HEK293T (cell line): Measurements from ENCODE around the gene FRMD8.

Experiments
- BHLHE40 ChIP-seq: fragments of 450-650 bp; IDR thresholded peaks from 2 replicates; pipeline ENCODE4 v1.6.1; 2016; ENCODE audit warnings: mild to moderate bottlenecking, moderate library complexity, borderline replicate concordance
- FOXA1 ChIP-seq: fragments of 450-650 bp; IDR thresholded peaks from 2 replicates; pipeline ENCODE4 v1.6.1; 2016; ENCODE audit warnings: mild to moderate bottlenecking
- FOXK2 ChIP-seq: fragments of 450-650 bp; IDR thresholded peaks from 2 replicates; pipeline ENCODE4 v1.6.1; 2016; ENCODE audit warnings: mild to moderate bottlenecking
- FOXM1 ChIP-seq: fragments of 450-650 bp; IDR thresholded peaks from 2 replicates; pipeline ENCODE4 v1.6.1; 2017; ENCODE audit warnings: mild to moderate bottlenecking, borderline replicate concordance
- L3MBTL2 ChIP-seq: fragments of 450-650 bp; conservative IDR thresholded peaks from 2 replicates; pipeline ENCODE4 v1.6.1; 2016; ENCODE audit warnings: mild to moderate bottlenecking
- LEF1 ChIP-seq: fragments of 450-650 bp; IDR thresholded peaks from 2 replicates; pipeline ENCODE4 v1.6.1; 2017; ENCODE audit warnings: mild to moderate bottlenecking, borderline replicate concordance
- NFRKB ChIP-seq: fragments of 450-650 bp; IDR thresholded peaks from 2 replicates; pipeline ENCODE4 v1.6.1; 2016; ENCODE audit warnings: mild to moderate bottlenecking, moderate library complexity
- SUZ12 ChIP-seq: fragments of 450-650 bp; IDR thresholded peaks from 2 replicates; pipeline ENCODE4 v1.6.1; 2016; ENCODE audit warnings: mild to moderate bottlenecking
- TARDBP ChIP-seq: fragments of 450-650 bp; IDR thresholded peaks from 2 replicates; pipeline ENCODE4 v1.6.1; 2016
- ZNF384 ChIP-seq: fragments of 450-650 bp; IDR thresholded peaks from 2 replicates; pipeline ENCODE4 v1.6.1; 2016

- no peak for TF ChIP-seq TARDBP
- TF ChIP-seq SUZ12 = no peak
- no peak for TF ChIP-seq L3MBTL2
- no peak for TF ChIP-seq ZNF384
- TF ChIP-seq FOXM1 = no peak
- no peak for TF ChIP-seq NFRKB
- no peak for TF ChIP-seq BHLHE40
- no peak for TF ChIP-seq LEF1
- TF ChIP-seq FOXA1 = no peak
- no peak for TF ChIP-seq FOXK2
Measured at GRCh38 chr11:65444314-65445051, 58.0 kb downstream of the FRMD8 start.
